ENCODE data around the gene MRPL48.
A peak's percentile ranks its signal among the peaks of the same experiment; 100 is the strongest.
"Not testable (repeated sequence)": the region's sequence is repeated elsewhere in the genome, so short reads cannot be mapped to it uniquely, and the experiment has no call there.

The MRPL48 gene

GRCh38 chr11:73779084-73779902, 8.4 kb upstream of the MRPL48 start:
- DNase-seq, result peak; percentile 97

GRCh38 chr11:73781303-73781702, 6.4 kb upstream of the MRPL48 start:
- no peak for DNase-seq

- DNase-seq, result no peak
These were observed 4.1 kb upstream of the MRPL48 start for GRCh38 chr11:73783483-73784020.

DNA sequence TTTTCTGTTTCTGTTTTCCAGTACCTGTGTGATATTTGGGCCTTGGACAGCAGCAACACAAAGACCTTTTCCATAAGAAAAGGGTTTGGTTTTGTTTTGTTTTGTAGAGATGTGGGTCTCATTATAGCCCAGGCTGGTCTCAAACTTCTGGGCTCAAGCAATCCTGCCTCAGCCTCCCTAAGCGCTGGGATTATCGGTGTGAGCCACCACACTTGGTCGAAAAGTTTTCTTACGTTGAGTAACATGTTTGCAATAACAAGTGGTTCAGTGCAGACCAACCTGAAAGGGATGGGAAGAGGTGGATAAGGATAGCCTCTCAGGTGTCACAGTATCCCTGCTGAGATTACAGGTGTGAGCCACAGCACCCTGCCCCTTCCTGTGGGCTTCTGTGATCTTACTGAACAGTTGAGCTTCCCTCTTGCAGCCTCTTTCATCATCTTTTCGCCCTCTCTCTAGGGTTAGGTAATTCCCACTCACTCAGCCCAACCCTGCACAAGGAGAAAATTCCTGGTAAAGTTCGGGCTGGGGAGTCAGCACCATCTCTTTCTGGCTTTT, 3.5 kb upstream of the MRPL48 start:
- DNase-seq, result no peak

- DNase-seq, result no peak
These were observed 2.9 kb upstream of the MRPL48 start for GRCh38 chr11:73784734-73785133.

- DNase-seq, result not testable (repeated sequence)
These were observed 2.2 kb upstream of the MRPL48 start for GRCh38 chr11:73785467-73785866.

GRCh38 chr11:73787051-73787642, 527 bp upstream of the MRPL48 start:
- no peak for DNase-seq

DNA sequence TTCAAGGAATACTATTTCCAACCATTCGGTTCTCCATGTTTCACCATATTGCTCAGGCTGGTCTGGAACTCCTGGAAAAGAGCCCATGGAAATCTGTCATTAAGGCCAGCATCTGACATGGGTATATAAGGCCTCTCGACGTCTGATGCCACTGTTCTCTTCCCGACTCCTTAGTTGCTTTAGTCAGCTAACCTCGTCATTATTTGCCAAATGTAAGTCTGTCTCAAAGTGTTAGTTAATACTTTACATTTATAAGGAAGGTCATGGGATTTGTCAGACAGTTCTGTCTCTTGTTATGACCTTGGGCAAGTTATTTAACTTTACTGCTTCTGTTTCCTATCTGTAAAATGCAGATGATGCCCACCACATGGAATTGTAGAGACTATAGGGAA, 1.6 kb downstream of the MRPL48 start:
- DNase-seq, result no peak

DNA sequence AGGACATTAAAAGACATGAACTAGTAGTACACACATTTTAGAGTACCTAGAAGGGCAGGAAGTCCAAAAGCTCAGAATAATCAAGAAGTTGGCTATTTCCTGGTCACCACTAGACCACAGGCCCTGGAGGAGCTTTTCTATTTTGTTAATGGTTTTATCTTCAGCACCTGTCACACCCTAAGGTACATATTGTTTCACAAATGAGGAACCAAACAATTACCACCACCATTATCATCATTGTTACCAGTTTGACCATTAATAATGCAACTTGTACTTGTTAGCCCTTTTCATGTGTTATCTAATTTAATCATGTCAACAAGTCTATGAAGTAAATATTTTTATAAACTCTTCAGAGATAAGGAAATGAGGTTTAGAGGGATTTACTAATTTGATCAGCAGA, 4.9 kb downstream of the MRPL48 start:
- DNase-seq, result no peak

DNA sequence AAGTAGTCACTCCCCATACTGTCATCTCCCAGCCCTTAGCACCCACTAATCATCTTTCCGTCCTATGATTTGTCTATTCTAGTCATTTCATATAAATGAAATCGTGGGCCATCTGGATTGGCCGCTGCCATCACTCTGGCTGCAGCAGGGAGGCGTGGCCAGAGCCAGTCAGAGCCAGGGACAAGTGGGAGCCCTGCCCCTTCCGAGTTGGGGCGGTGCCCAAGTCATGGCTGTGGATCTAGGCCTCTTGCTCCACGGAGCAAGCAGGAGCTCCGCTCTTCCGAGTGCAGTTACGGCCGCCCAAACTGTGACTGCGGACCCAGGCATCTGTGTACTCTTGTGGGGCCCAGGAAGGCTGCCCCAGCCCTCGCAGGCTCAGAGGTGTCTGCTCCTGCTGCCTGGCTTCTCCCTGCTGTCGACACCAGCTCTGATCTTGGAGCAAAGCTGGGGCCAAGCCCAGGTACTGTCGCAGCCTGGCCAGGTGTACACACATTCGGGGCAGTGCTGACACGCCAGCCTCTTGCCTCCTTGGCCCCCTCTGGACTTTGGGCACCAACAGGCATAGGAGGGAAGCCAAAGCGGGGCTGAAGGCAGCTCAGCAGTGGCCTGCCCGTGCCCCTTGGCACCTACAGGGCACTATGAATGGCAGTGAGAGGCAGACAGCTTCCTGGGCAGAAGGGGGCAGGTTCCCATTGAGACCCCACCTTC, 8.4 kb downstream of the MRPL48 start:
- DNase-seq, result no peak

DNA sequence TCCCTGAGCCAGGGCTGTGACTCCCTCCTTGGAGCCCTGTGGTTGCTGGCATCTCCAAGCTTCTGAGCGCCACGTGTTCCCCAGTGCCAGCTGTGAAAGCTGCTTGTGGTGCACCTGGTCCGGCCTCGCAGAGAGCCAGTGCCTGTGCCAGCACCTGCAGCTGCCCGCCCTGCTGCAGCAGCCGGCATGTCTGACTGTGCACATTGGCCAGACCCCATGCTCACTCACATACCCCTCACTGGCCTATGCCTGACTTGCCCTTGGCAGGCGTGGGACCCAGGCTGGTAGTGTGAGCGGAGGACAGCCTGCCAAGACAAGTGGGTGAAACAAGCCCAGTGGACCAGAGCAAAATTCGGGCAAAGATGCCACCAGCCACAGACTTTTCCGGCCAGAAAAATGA, 9.8 kb downstream of the MRPL48 start:
- no peak for DNase-seq

DNA sequence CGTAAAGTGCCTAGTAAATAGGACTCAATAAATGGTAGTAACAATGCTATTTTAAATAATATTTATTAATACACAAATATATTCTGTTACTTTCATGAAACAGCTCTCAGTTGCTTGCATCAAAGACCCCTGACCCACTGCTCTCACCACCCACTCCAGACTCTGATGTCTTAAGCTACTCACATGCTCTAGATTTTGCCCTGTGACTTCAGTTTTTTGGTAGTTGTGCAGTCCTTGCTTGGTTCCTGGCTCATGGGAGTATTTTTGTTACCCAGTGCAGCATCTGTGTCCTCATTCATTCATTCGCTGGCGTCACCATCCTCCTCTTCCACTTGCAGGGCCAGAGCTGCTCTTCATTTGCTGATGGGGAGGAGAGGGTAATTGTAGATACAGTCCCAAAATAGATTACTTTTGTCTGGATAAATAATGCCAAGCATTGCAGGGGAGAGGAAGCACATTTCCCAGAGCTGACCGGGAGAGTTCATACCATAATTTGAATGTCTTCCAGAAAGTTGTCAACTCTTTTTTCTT, 12.7 kb downstream of the MRPL48 start:
- DNase-seq, result no peak

DNA sequence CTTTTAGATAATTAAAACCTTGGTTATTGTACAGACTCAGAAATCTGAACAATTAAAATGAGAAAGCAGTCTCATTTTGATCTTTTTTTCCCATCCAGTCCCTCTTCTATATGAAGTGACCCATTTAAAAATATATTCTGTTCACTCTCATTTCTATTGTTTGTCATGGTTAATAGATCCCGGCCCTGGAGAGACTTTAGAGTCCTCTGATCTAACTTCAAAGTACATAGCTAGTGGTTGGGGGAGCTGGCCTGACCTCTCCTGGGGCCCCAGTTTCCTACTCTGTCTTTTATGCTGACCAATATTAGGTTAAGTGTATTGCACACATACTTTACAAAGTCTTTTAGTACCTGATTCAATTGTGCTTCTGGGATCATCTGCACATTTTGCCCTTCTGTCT, 13.5 kb downstream of the MRPL48 start:
- DNase-seq, result no peak

- DNase-seq, result no peak
These were observed 17.0 kb downstream of the MRPL48 start for GRCh38 chr11:73804712-73805111.

DNA sequence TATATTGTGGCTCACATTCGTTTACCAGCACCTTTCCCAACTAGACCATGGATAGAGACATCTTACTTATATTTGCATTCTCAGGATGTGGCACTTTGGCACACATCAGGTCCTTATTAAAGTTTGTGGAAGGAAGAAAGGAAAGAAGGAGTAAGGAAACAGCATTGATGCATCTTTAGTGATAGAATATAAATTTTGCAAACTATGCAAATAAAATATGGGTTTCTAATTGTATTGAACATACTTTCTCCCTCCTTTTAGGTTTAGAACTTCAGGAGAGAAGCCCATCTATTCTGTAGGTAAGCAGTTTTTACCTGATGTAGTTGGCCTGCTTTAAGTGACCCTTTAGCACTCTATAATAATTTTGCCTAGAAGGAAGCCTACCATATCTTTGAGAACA, 20.4 kb downstream of the MRPL48 start:
- DNase-seq, result no peak

- DNase-seq, result no peak
These were observed 23.0 kb downstream of the MRPL48 start for GRCh38 chr11:73810637-73811036.

DNA sequence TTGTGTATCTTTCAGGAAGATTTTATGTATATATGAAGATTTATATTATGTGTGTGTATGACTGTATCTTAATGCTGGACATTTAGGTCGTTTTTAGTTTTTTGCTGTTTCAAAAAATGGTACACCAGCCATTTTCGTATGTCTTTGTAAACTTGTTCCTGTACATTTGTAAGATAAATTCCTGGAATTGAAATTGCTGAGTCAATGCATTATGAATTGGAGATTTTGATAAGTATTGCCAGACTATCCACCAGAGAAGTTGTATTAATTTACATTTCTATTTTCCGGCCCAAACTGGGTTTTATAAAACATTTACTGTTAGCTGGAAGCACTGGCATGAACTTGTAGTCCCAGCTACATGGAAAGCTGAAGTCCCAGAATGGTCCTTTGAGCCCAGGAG, 24.6 kb downstream of the MRPL48 start:
- no peak for DNase-seq

DNA sequence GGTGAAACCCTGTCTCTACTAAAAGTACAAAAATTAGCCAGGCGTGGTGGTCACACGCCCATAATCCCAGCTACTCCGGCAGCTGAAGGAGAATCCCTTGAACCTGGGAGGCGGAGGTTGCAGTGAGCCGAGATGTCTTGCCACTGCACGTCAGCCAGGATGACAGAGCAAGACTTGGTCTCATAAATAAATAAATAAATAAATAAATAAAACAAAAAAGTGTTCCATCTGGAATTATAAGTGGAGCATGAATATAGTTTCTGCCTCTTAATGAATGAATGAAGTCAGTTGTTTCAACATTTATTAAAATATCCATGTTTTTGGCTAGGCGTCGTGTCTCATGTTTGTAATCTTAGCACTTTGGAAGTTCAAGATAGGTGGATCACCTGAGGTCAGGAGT, 27.1 kb downstream of the MRPL48 start:
- DNase-seq, result no peak

GRCh38 chr11:73818846-73819245, 31.2 kb downstream of the MRPL48 start:
- no peak for DNase-seq

DNA sequence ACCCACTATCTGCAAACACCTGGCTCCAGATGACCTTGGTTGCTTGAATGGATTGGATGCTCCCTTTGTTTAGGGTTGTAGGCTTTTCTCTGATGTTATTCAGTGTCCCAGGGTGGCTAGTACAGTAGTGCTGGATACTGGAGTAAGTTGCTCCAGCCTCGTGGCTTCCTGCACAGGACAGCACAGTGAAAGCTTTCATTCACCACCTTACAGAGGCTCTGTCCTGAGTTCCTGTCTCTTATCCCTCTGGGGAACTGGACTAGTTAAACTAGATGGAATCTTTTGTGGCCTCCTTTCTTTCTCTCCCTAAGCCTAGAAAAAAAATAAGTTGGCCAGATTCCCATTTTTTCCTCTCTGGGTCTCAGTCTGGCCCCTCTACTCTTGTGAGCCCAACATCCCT, 42.6 kb downstream of the MRPL48 start:
- no peak for DNase-seq

DNA sequence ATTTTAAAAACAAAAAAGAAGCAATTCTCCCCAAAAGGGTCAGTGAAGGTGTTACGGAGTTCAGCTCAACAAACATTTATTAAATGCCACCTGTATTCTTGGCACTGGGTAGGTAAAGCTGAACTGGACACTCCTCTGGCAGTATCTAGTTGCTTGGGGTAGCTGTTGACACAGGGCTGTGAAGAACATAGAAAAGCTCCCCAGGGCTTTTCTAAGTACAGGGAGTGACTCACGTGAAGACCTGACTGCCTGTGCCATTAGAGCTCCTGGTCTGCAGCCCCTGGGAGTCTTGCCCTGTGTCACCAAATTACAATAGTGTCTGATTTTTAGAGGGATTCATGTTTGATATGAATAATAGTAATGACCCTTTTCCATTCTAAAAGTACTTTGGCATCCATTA, 45.4 kb downstream of the MRPL48 start:
- DNase-seq, result no peak

- no peak for DNase-seq
These were observed 50.9 kb downstream of the MRPL48 start for GRCh38 chr11:73838443-73839122.

- no peak for DNase-seq
These were observed 51.4 kb downstream of the MRPL48 start for GRCh38 chr11:73839123-73839457.

All from stimulated activated CD4-positive, alpha-beta T cell treated with anti-CD3 and anti-CD28 coated beads, Interleukin-4, amount 100 ng/mL, for 4 hours (primary cell).